ENCODE results near the gene LLGL1.

Gene LLGL1

GRCh38 chr17:18225121-18225641, at the start of gene LLGL1:
LLGL1 (plus strand) TSS chr17:18225635; CDS start chr17:18225683, 48 bp downstream.
- peak; percentile 87 to 93 for DNase-seq (ENCODE audit: low read depth in 2 of 2)

GRCh38 chr17:18176176-18176575, 49.3 kb upstream of the LLGL1 start:
- DNase-seq (ENCODE audit: low read depth in 2 of 2), result no peak

DNA sequence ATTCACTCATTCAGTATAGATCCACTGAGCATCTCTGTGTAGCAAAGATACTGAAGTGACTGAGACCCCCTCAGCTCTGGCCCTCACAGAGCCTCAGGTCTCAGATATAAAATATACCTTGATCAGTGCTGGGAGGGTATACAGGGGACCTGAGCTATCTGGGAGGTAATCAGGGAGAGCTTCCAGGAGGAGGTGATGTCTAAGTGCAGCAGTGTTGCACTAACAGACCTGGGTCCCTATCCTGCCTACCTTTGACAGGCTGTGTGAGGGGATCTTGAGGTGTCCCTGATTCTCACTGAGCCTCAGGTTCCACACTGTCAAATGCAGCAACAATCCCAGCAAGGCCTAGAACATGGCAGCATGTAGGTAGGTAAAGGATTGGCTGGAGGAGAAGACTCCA, 48.3 kb upstream of the LLGL1 start:
- no peak for DNase-seq (ENCODE audit: low read depth in 2 of 2)

GRCh38 chr17:18177722-18178121, 47.7 kb upstream of the LLGL1 start:
- DNase-seq (ENCODE audit: low read depth in 2 of 2), result no peak

DNA sequence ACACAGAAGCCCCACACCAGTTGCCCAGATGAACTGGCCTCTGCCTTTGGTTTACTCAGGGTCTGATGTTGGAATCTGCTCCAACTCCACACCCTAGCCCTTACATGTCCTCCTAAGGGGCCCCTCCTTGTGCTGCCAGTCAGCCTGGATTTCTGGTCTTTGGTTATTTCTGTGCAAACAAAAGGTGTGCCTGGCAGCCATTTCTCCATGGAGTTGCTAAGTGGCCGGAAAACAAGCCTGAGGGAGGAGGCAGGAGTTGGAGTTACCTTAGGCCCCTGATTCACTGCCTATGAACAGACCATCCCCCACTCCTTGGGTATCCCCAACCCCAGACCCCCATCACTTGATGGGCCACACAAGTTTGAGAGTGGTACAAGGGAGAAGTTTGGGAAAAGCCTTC, 46.2 kb upstream of the LLGL1 start:
- no peak for DNase-seq (ENCODE audit: low read depth in 2 of 2)

DNA sequence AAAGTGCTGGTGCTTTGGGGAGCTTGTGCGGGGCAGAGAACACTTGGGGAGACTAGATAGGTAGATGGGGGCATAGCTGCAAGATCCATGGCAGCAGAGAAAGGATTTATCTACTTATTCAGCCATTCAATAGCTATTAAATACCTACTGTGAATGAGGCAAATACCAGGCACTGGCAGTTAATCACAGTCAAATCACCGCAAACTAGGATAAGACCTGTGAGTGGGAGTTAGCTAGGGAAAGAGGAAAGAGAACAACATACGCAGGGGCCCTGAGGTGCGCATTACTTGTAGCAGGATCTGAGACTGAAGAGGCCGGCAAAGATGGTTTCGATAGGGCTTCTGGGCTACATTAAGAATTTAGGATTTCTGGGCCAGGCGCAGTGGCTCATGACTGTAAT, 45.6 kb upstream of the LLGL1 start:
- DNase-seq (ENCODE audit: low read depth in 2 of 2), result no peak

GRCh38 chr17:18181358-18181757, 44.1 kb upstream of the LLGL1 start:
- DNase-seq (ENCODE audit: low read depth in 2 of 2), result no peak

GRCh38 chr17:18182110-18182977, 43.1 kb upstream of the LLGL1 start:
- DNase-seq (ENCODE audit: low read depth in 2 of 2), result no peak

- DNase-seq (ENCODE audit: low read depth in 2 of 2), result peak; percentile 50 to 63
Measured at GRCh38 chr17:18182978-18183333, 42.5 kb upstream of the LLGL1 start.

- peak; percentile 92 to 95 for DNase-seq (ENCODE audit: low read depth in 2 of 2)
Measured at GRCh38 chr17:18183334-18184142, 41.9 kb upstream of the LLGL1 start, which contains the start of gene ALKBH5. ALKBH5 (plus strand) TSS chr17:18183828; CDS start chr17:18184244, 416 bp downstream.

DNA sequence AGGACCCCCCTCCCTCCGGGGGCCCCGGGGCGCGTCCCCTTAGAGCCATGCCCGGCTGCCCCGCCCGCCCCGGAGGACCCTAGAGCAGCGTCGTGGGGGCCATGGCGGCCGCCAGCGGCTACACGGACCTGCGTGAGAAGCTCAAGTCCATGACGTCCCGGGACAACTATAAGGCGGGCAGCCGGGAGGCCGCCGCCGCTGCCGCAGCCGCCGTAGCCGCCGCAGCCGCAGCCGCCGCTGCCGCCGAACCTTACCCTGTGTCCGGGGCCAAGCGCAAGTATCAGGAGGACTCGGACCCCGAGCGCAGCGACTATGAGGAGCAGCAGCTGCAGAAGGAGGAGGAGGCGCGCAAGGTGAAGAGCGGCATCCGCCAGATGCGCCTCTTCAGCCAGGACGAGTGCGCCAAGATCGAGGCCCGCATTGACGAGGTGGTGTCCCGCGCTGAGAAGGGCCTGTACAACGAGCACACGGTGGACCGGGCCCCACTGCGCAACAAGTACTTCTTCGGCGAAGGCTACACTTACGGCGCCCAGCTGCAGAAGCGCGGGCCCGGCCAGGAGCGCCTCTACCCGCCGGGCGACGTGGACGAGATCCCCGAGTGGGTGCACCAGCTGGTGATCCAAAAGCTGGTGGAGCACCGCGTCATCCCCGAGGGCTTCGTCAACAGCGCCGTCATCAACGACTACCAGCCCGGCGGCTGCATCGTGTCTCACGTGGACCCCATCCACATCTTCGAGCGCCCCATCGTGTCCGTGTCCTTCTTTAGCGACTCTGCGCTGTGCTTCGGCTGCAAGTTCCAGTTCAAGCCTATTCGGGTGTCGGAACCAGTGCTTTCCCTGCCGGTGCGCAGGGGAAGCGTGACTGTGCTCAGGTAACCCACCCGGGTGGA, 41.0 kb upstream of the LLGL1 start:
- DNase-seq (ENCODE audit: low read depth in 2 of 2), result peak; percentile 20 to 47

- no peak for DNase-seq (ENCODE audit: low read depth in 2 of 2)
Measured at GRCh38 chr17:18185391-18185790, 40.0 kb upstream of the LLGL1 start.

DNA sequence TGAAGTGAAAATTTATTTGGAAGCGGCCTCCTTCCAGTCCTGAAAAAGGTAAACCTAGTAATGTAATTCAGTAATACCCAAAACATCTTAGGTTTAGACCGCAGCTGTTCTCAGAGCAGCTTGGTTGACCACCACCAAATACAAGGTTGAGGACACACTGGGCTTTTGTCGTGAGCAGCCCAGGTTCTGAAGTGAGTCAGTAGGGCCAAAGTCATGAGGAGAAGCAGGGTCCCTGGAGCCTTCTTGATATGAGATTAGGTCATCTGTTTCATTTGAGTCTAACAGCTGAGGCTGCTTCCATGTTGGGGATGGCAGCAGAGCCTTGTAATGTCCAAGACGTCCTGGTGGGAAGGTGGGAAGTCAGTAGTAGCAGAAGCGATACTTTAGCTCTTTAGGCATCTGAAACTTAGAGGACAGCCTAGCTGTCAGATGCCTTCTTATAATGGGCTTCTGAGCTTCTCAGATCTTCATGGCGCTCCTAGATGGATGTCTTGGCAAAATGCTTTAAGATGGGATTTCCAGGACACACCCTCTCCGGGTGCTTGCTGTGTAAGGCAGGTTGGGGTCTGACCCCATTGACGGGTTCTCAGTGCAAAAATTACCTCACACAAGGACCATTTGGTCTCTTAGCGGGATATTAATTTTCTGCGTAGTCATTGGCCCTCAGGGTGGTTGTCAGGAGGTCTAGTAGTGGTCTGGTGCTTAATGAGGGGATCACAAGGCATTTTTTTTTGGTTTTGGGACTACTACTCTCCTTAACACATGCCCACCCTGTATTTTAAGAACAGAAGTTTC, 39.4 kb upstream of the LLGL1 start:
- no peak for DNase-seq (ENCODE audit: low read depth in 2 of 2)

- DNase-seq (ENCODE audit: low read depth in 2 of 2), result no peak
Measured at GRCh38 chr17:18186627-18186982, 38.8 kb upstream of the LLGL1 start.

- DNase-seq (ENCODE audit: low read depth in 2 of 2), result no peak
Measured at GRCh38 chr17:18187226-18187625, 38.2 kb upstream of the LLGL1 start.

DNA sequence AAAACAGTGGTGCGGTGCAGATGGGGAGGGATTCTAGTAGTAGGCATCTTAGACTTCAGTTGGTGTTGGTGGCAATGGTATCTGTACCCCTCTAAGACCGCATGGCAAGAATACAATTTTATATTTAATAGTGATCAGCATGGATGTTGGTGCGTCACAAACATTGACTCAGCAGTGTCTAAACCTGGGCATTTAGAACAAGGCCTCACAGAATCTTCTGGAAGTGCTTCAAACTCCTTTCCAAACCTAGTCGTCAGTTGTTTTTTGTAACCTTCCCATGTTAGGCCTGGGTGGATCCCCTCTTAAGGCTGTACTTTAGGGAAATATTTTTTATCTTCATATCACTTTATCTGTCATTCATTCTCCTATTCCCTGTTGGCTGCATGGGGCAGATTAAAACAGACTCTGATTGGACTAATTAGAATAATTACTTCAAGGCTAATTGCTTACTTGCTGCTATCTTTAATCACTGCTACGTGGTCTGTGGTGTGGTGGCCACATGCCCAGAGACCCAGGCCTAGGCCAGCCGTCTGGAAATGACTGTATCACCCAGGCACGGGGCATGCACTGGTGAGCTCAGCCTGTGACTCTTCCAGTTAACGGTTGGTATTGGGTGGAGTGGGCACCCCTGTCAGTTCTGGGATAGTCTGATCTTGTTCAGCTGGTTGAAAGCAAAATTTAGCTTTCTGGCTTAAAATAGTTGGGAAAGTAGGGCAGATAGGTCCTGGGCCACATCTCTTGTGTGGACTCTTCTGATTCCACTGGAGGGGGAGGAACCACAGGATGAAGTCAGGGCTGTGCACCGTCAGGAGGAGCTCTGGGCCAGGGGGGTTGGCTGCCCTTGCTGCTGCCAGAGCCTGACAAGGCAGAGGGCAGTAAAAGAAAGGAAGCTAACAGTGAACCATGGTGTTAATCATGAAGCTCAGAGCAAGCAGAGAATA, 37.3 kb upstream of the LLGL1 start:
- no peak for DNase-seq (ENCODE audit: low read depth in 2 of 2)

- no peak for DNase-seq (ENCODE audit: low read depth in 2 of 2)
Measured at GRCh38 chr17:18190628-18191235, 34.7 kb upstream of the LLGL1 start.

- DNase-seq (ENCODE audit: low read depth in 2 of 2), result no peak
Measured at GRCh38 chr17:18191236-18191667, 34.2 kb upstream of the LLGL1 start.

DNA sequence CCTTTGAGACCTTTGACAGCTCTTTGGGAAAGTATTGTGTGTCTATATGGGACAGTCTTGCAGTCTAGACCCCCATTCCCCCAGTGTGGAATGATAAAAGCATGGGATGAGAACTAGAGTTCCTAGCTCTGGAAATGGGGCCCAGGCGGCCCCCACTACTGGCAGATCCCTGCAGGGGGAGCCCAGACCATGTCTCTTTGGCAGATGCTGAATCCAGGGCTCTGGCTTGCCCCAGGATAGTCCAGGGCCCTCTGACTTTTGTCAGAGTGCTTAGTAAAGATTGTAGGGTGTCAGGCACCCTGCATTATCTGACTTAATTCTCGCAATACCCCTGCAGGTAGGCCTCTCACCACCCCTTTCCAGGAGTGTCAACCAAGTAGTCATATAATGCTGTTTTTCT, 33.5 kb upstream of the LLGL1 start:
- no peak for DNase-seq (ENCODE audit: low read depth in 2 of 2)
